ENCODE data around the gene RNF40.

The RNF40 gene

GRCh38 chr16:30761427-30761927 is 645 bp upstream of the RNF40 start:
- peak overlapping the region; percentile 92 for H3K4me3 ChIP-seq (ENCODE audit: low read depth, low read length)
- peaks cover 31% of the 10 kb centered on the region for H3K36me3 ChIP-seq (replicated peaks)
- in situ Hi-C loops (cut with HindIII; ENCODE audit: low pct_ligation_motif_present, low sequenced_read_pairs) = no loop called here
- TF ChIP-seq CTCF (IDR thresholded peaks at IDR 0.05; ENCODE audit: low read depth, low read length, missing control alignments) = no peak
- peak overlapping the region; percentile 5 for H3K27ac ChIP-seq
- DNase-seq = no peak
- no peaks in the 10 kb centered on the region for H3K27me3 ChIP-seq (replicated peaks)

- H3K27ac ChIP-seq = no peak overlapping the region
- peak overlapping the region; percentile 92 for H3K4me3 ChIP-seq (ENCODE audit: low read depth, low read length)
- no peak for TF ChIP-seq CTCF (IDR thresholded peaks at IDR 0.05; ENCODE audit: low read depth, low read length, missing control alignments)
- H3K36me3 ChIP-seq (replicated peaks) = peaks cover 41% of the 10 kb centered on the region
- no peaks in the 10 kb centered on the region for H3K27me3 ChIP-seq (replicated peaks)
- in situ Hi-C loops (cut with HindIII; ENCODE audit: low pct_ligation_motif_present, low sequenced_read_pairs) = no loop called here
- no peak for DNase-seq
Observed at GRCh38 chr16:30762991-30763725, 1.0 kb downstream of the RNF40 start.

GRCh38 chr16:30764086-30764485 is 2.0 kb downstream of the RNF40 start:
- peaks cover 50% of the 10 kb centered on the region for H3K36me3 ChIP-seq (replicated peaks)
- no peak overlapping the region for H3K27ac ChIP-seq
- no peak for TF ChIP-seq CTCF (IDR thresholded peaks at IDR 0.05; ENCODE audit: low read depth, low read length, missing control alignments)
- H3K4me3 ChIP-seq (ENCODE audit: low read depth, low read length) = no peak overlapping the region
- in situ Hi-C loops (cut with HindIII; ENCODE audit: low pct_ligation_motif_present, low sequenced_read_pairs) = no loop called here
- DNase-seq = no peak
- H3K27me3 ChIP-seq (replicated peaks) = no peaks in the 10 kb centered on the region

GRCh38 chr16:30764816-30765465 is 2.8 kb downstream of the RNF40 start:
- Histone ChIP-seq H3K4me3 (ENCODE audit: low read depth, low read length) (no peak overlapping the region), H3K36me3 (replicated peaks) (peaks cover 58% of the 10 kb centered on the region), H3K27ac (no peak overlapping the region), H3K27me3 (replicated peaks) (no peaks in the 10 kb centered on the region)
- TF ChIP-seq CTCF (IDR thresholded peaks at IDR 0.05; ENCODE audit: low read depth, low read length, missing control alignments) = no peak
- no peak for DNase-seq
- in situ Hi-C loops (cut with HindIII; ENCODE audit: low pct_ligation_motif_present, low sequenced_read_pairs) = no loop called here

GRCh38 chr16:30766206-30766932 is 4.2 kb downstream of the RNF40 start:
- no peak for DNase-seq
- peaks cover 69% of the 10 kb centered on the region for H3K36me3 ChIP-seq (replicated peaks)
- no peaks in the 10 kb centered on the region for H3K27me3 ChIP-seq (replicated peaks)
- in situ Hi-C loops (cut with HindIII; ENCODE audit: low pct_ligation_motif_present, low sequenced_read_pairs) = no loop called here
- H3K4me3 ChIP-seq (ENCODE audit: low read depth, low read length) = no peak overlapping the region
- H3K27ac ChIP-seq = no peak overlapping the region
- no peak for TF ChIP-seq CTCF (IDR thresholded peaks at IDR 0.05; ENCODE audit: low read depth, low read length, missing control alignments)
